H9 (cell line): Measurements from ENCODE around the gene DPF3. TPM values are rescaled to one million over a fixed set of nuclear protein-coding genes. Genes with fewer than 3 reads are reported as not detected.

ENCODE experiments used
- DNase-seq: peaks from one replicate; pipeline ENCODE4 v3.0.0-alpha.2; 2017
- H2AFZ ChIP-seq: one replicate; pipeline ENCODE4 v1.6.1; 2013; ENCODE audit warnings: mild to moderate bottlenecking, low read length, control low read depth, moderate library complexity
- H2AK5ac ChIP-seq: 2 replicates; pipeline ENCODE4 v1.6.1; 2013; ENCODE audit warnings: low read length, control low read depth, mixed read lengths; ENCODE audit not compliant: insufficient read length
- H2BK120ac ChIP-seq: one replicate; pipeline ENCODE4 v1.6.1; 2013; ENCODE audit warnings: low read depth, mild to moderate bottlenecking, low read length, control low read depth, inconsistent platforms; ENCODE audit not compliant: poor library complexity, severe bottlenecking
- H2BK12ac ChIP-seq: 2 replicates; pipeline ENCODE4 v1.6.1; 2013; ENCODE audit warnings: low read length, control low read depth, mixed read lengths, low read depth; ENCODE audit not compliant: insufficient read length
- H2BK15ac ChIP-seq: 2 replicates; pipeline ENCODE4 v1.6.1; 2013; ENCODE audit warnings: low read depth, low read length, control low read depth
- H2BK20ac ChIP-seq: one replicate; pipeline ENCODE4 v1.6.1; 2013; ENCODE audit warnings: low read depth, mild to moderate bottlenecking, low read length, control low read depth, inconsistent platforms; ENCODE audit not compliant: poor library complexity, severe bottlenecking
- H2BK5ac ChIP-seq: 2 replicates; pipeline ENCODE4 v1.6.1; 2013; ENCODE audit warnings: low read length, control low read depth, mixed read lengths; ENCODE audit not compliant: insufficient read length
- H3K14ac ChIP-seq: 2 replicates; pipeline ENCODE4 v1.6.1; 2013; ENCODE audit warnings: low read length, control low read depth; ENCODE audit not compliant: insufficient read depth
- H3K18ac ChIP-seq: 2 replicates; pipeline ENCODE4 v1.6.1; 2013; ENCODE audit warnings: low read depth, mild to moderate bottlenecking, mixed read lengths, low read length, control low read depth; ENCODE audit not compliant: insufficient read length
- H3K23ac ChIP-seq: 2 replicates; pipeline ENCODE4 v1.6.1; 2013; ENCODE audit warnings: low read length, control low read depth, mixed read lengths, low read depth; ENCODE audit not compliant: insufficient read length
- H3K23me2 ChIP-seq: 2 replicates; pipeline ENCODE4 v1.6.1; 2013; ENCODE audit warnings: low read depth, mild to moderate bottlenecking, mixed read lengths, low read length, control low read depth; ENCODE audit not compliant: insufficient read length, poor library complexity, severe bottlenecking
- H3K27ac ChIP-seq: 2 replicates; pipeline ENCODE4 v1.5.1; 2013; ENCODE audit warnings: low read length, control low read depth, mixed read lengths, low read depth; ENCODE audit not compliant: insufficient read length
- H3K27me3 ChIP-seq: 2 replicates; pipeline ENCODE4 v1.6.1; 2013; ENCODE audit warnings: low read length, control low read depth, inconsistent platforms; ENCODE audit not compliant: insufficient read depth
- H3K4ac ChIP-seq: 2 replicates; pipeline ENCODE4 v1.6.1; 2013; ENCODE audit warnings: low read depth, mild to moderate bottlenecking, control low read depth, inconsistent platforms, low read length, moderate library complexity
- H3K4me1 ChIP-seq: 2 replicates; pipeline ENCODE4 v1.6.1; 2013; ENCODE audit warnings: low read length, control low read depth, inconsistent platforms; ENCODE audit not compliant: insufficient read depth
- H3K4me2 ChIP-seq: 2 replicates; pipeline ENCODE4 v1.6.1; 2013; ENCODE audit warnings: low read length, control low read depth, mixed read lengths; ENCODE audit not compliant: insufficient read length, insufficient read depth
- H3K56ac ChIP-seq: 2 replicates; pipeline ENCODE4 v1.6.1; 2013; ENCODE audit warnings: low read depth, mild to moderate bottlenecking, mixed read lengths, low read length, control low read depth; ENCODE audit not compliant: insufficient read length
- H3K79me1 ChIP-seq: 2 replicates; pipeline ENCODE4 v1.6.1; 2013; ENCODE audit warnings: low read depth, mild to moderate bottlenecking, moderate library complexity, low read length, control low read depth, inconsistent platforms; ENCODE audit not compliant: insufficient read depth, poor library complexity, severe bottlenecking
- H3K79me2 ChIP-seq: 2 replicates; pipeline ENCODE4 v1.6.1; 2013; ENCODE audit warnings: low read length, control low read depth, inconsistent platforms; ENCODE audit not compliant: insufficient read depth
- H3K9ac ChIP-seq: 2 replicates; pipeline ENCODE4 v1.6.1; 2013; ENCODE audit warnings: low read length, control low read depth, mixed read lengths; ENCODE audit not compliant: insufficient read length; ENCODE audit errors: extremely low read depth
- H3K9me3 ChIP-seq: one replicate; pipeline ENCODE4 v1.6.1; 2013; ENCODE audit warnings: low read depth, low read length, inconsistent platforms; ENCODE audit not compliant: control insufficient read depth
- H3T11ph ChIP-seq: one replicate; pipeline ENCODE4 v1.6.1; 2013; ENCODE audit warnings: mild to moderate bottlenecking, low read length, control low read depth, inconsistent platforms
- H4K20me1 ChIP-seq: one replicate; pipeline ENCODE4 v1.6.1; 2013; ENCODE audit not compliant: control insufficient read depth, insufficient read length, insufficient read depth
- H4K5ac ChIP-seq: 2 replicates; pipeline ENCODE4 v1.6.1; 2013; ENCODE audit warnings: low read depth, mild to moderate bottlenecking, mixed read lengths, low read length, control low read depth; ENCODE audit not compliant: insufficient read length
- H4K8ac ChIP-seq: replicated peaks from 2 replicates; pipeline ENCODE4 v1.6.1; 2013; ENCODE audit warnings: low read length, control low read depth, mixed read lengths, low read depth; ENCODE audit not compliant: insufficient read length
- H4K91ac ChIP-seq: 2 replicates; pipeline ENCODE4 v1.6.1; 2013; ENCODE audit warnings: low read depth, mild to moderate bottlenecking, moderate library complexity, mixed read lengths, low read length, control low read depth; ENCODE audit not compliant: insufficient read length
- H3K27ac Mint-ChIP-seq, 3 experiments: 2 replicates in 2 of 3; 3 replicates in 1 of 3; pipeline ENCODE4 v1.8.0; 2020 to 2021; ENCODE audit warnings: mixed read lengths in 3 of 3, mild to moderate bottlenecking in 1 of 3, moderate library complexity in 1 of 3
- H3K27me3 Mint-ChIP-seq: 2 replicates; pipeline ENCODE4 v1.8.0; 2021; ENCODE audit warnings: low read depth, mild to moderate bottlenecking, moderate library complexity, mixed read lengths
- H3K36me3 Mint-ChIP-seq, 3 experiments: 2 replicates in 2 of 3; 3 replicates in 1 of 3; pipeline ENCODE4 v1.8.0; 2020 to 2021; ENCODE audit warnings: low read depth in 3 of 3, mixed read lengths in 3 of 3; ENCODE audit not compliant: insufficient read depth in 1 of 3
- H3K4me1 Mint-ChIP-seq, 2 experiments: 2 replicates each; pipeline ENCODE4 v1.8.0; 2020; ENCODE audit warnings: mixed read lengths in 2 of 2
- H3K4me3 Mint-ChIP-seq, 2 experiments: 2 replicates in 1 of 2; 3 replicates in 1 of 2; pipeline ENCODE4 v1.8.0; 2020 to 2021; ENCODE audit warnings: mild to moderate bottlenecking in 2 of 2, mixed read lengths in 2 of 2, moderate library complexity in 1 of 2
- H3K9me3 Mint-ChIP-seq, 2 experiments: 2 replicates in 1 of 2; 3 replicates in 1 of 2; pipeline ENCODE4 v1.8.0; 2020; ENCODE audit warnings: mild to moderate bottlenecking in 2 of 2, mixed read lengths in 2 of 2, moderate library complexity in 1 of 2
- WGBS: extraction: QIAGEN DNeasy Blood & Tissue Kit; methylation state at CpG from one replicate; pipeline ENCODE4 v1.1.7; 2013; ENCODE audit warnings: missing lambda C conversion rate, low lambda C conversion rate, mixed read lengths; ENCODE audit not compliant: insufficient read length; ENCODE audit errors: extremely low coverage; 5-methylcytosine and 5-hydroxymethylcytosine counted together
- total RNA-seq: library from RNA; stranded (reverse); gene quantifications from 2 replicates; pipeline ENCODE4 v1.2.1, GENCODE V29; 2021
- TF ChIP-seq, protein P1 (sequence below): fragments of 200-600 bp; sonication (generic); conservative IDR thresholded peaks from 3 replicates; pipeline ENCODE4 v1.8.0; 2021; ENCODE audit warnings: antibody characterized with exemption, mild to moderate bottlenecking

The DPF3 gene
- total RNA-seq, 1 experiment from 2014 or later, result not detected

- DNase-seq, result no peak
- H3K4me3 Mint-ChIP-seq, result no peak overlapping the region
- no peak overlapping the region for H3K27ac ChIP-seq
Measured at GRCh38 chr14:72617391-72618031, 276.4 kb downstream of the DPF3 start.

More at GRCh38 chr14:72617391-72618031, 276.4 kb downstream of the DPF3 start:
- no peak overlapping the region for H2AK5ac ChIP-seq
- H3K4ac ChIP-seq, result no peak overlapping the region
- H3K9ac ChIP-seq, result no peak overlapping the region
- no peak overlapping the region for H3K56ac ChIP-seq
- no peaks in the 10 kb centered on the region for H3K27me3 ChIP-seq
- no peak overlapping the region for H3T11ph ChIP-seq
- H3K79me2 ChIP-seq, result no peaks in the 10 kb centered on the region
- no peak overlapping the region for H3K23ac ChIP-seq
- no peak overlapping the region for H2AFZ ChIP-seq
- Mint-ChIP-seq H3K9me3 (peaks cover 8 to 10% of the 10 kb centered on the region in 2 experiments), H3K36me3 (peaks cover 0 to 9% (median 7%) of the 10 kb centered on the region in 3 experiments; a peak in 5 of 7 replicates), H3K4me1 (peaks cover 17 to 36% of the 10 kb centered on the region in 2 experiments), H3K27ac (peak overlapping the region in 1 of 3 experiments; percentile 65; a peak in 2 of 7 replicates), H3K27me3 (peaks cover 25% of the 10 kb centered on the region)
- no peak overlapping the region for H2BK20ac ChIP-seq
- WGBS, result no CpG with 5 or more reads among the region's 20 CpGs
- H3K23me2 ChIP-seq, result no peaks in the 10 kb centered on the region
- peak overlapping the region; percentile 45; the same call in 1 of the 2 replicates for H2BK15ac ChIP-seq
- no peak overlapping the region for H2BK12ac ChIP-seq
- no peak overlapping the region for H2BK120ac ChIP-seq
- H3K4me1 ChIP-seq, result peaks cover 12% of the 10 kb centered on the region; the same call in 1 of the 2 replicates
- no peak overlapping the region for H2BK5ac ChIP-seq
- H3K9me3 ChIP-seq, result no peaks in the 10 kb centered on the region
- H4K5ac ChIP-seq, result no peak overlapping the region
- no peaks in the 10 kb centered on the region for H4K20me1 ChIP-seq
- H4K91ac ChIP-seq, result no peak overlapping the region
- H4K8ac ChIP-seq, result no peak overlapping the region
- TF ChIP-seq, protein P1, sequence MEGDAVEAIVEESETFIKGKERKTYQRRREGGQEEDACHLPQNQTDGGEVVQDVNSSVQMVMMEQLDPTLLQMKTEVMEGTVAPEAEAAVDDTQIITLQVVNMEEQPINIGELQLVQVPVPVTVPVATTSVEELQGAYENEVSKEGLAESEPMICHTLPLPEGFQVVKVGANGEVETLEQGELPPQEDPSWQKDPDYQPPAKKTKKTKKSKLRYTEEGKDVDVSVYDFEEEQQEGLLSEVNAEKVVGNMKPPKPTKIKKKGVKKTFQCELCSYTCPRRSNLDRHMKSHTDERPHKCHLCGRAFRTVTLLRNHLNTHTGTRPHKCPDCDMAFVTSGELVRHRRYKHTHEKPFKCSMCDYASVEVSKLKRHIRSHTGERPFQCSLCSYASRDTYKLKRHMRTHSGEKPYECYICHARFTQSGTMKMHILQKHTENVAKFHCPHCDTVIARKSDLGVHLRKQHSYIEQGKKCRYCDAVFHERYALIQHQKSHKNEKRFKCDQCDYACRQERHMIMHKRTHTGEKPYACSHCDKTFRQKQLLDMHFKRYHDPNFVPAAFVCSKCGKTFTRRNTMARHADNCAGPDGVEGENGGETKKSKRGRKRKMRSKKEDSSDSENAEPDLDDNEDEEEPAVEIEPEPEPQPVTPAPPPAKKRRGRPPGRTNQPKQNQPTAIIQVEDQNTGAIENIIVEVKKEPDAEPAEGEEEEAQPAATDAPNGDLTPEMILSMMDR, result no peak
- no peaks in the 10 kb centered on the region for H3K79me1 ChIP-seq
- peak overlapping the region; percentile 17 for H3K18ac ChIP-seq
- H3K14ac ChIP-seq, result no peak overlapping the region
- no peak overlapping the region for H3K4me2 ChIP-seq
